GM20431 (cell line): ENCODE results near the gene ALB.
"Not testable (repeated sequence)": the region's sequence is repeated elsewhere in the genome, so short reads cannot be mapped to it uniquely, and the experiment has no call there.

Experiments
- in situ Hi-C: fragments of 300-500 bp; cut with MseI, MboI; formaldehyde crosslinking; loops from one replicate; pipeline ENCODE4 v1.15.0; 2020; ENCODE audit warnings: low sequenced_read_pairs; ENCODE audit not compliant: unreplicated experiment

Gene ALB

DNA sequence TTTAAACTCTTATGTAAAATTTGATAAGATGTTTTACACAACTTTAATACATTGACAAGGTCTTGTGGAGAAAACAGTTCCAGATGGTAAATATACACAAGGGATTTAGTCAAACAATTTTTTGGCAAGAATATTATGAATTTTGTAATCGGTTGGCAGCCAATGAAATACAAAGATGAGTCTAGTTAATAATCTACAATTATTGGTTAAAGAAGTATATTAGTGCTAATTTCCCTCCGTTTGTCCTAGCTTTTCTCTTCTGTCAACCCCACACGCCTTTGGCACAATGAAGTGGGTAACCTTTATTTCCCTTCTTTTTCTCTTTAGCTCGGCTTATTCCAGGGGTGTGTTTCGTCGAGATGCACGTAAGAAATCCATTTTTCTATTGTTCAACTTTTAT lies at the start of gene ALB:
Gene ALB (plus strand): TSS at position 246 of the 400 bp plus-strand sequence. CDS start 41 bp downstream, at position 287.
- in situ Hi-C loops = no loop called here

DNA sequence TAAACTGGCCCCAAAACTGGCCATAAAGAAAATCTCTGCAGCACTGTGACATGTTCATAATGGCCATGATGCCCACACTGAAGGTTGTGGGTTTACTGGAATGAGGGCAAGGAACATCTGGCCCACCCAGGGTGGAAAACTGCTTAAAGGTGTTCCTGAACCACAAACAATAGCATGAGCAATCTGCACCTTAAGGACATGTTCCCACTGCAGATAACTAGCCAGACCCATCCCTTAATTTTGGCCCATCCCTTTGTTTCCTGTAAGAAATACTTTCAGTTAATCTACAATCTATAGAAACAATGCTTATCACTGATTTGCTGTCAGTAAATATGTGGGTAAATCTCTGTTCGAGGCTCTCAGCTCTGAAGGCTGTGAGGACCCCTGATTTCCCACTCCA lies 46.9 kb upstream of the ALB start:
- in situ Hi-C loops = not testable (repeated sequence)

DNA sequence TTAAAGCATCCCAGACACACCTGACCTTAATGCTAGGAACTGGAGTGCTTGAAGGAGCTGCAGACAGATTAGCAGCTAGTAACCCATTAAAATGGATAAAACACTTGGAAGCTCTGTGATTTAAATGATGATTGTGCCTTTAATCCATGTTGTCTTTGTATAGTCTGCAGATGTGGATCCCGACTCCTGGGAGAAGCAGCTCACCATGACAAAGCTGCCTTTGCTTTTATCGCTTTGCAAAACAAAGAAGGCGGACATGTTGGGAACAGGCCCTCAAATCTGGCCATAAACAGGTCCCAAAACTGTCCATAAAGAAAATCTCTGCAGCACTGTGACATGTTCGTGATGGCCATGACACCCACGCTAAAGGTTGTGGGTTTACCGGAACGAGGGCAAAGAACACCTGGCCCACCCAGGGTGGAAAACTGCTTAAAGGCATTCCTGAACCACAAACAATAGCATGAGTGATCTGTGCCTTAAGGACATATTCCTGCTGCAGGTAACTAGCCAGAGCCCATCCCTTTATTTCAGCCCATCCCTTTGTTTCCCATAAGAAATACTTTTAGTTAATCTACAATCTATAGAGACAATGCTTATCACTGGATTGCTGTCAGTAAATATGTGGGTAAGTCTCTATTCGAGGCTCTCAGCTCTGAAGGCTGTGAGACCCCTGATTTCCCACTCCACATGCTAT lies 34.4 kb upstream of the ALB start:
- in situ Hi-C loops = not testable (repeated sequence)

DNA sequence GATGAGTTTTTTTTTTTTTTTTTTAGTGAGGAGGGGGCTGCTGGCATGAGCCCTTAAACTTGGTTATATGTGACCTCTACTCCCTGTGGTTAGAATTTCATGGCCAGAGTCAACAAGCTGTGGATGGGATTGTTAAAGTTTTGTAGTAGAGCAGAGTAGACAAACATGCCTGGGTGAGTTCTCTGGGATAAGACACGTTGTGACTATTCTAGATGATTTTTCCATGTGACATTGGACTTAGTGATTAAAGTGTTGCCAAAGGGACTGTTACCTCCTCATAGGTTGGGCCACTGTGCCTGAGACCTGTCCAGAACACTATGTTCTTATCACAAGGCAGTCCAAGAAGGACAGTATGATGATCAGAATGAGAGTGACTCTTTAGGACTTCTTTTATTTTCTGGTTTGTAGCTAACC lies 28.8 kb upstream of the ALB start:
- in situ Hi-C loops = no loop called here

DNA sequence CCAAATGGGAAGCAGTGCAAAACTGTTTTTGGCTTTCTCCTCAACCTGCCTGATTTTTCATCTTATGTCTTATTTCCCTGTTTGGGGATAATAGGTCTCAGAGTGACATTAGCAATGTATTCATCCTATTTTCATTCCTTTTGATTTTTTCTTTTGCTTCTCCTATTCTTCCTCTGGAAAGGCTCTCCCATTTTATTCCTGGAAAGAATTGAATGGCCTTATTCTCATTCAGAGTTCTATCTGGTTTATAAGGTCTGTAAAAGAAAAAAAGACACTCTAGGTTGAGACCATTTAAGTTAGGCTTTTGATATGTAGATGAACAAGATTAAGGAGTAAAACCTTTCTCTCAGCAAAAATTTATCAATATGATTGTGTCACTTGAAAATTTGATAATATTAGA lies 27.8 kb upstream of the ALB start:
- in situ Hi-C loops = no loop called here

DNA sequence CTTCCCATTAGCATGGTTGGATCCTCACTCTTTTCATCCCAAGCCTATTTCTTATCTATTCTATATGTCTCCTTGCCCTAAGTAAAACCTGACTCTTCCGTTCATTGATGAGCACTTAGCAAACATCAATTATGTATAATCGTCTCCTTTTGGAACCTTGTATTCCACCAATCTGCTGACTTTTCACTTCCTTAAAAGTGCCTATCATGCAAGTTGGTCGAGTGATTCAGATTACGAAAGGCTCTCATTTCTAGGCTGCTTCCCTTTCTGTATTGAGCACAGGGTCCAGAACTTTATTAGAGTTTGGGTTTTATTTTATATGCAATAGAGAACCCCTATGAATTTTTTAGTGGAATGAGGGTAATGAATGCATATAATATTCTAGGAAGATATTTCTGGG lies 27.1 kb upstream of the ALB start:
- in situ Hi-C loops = no loop called here

DNA sequence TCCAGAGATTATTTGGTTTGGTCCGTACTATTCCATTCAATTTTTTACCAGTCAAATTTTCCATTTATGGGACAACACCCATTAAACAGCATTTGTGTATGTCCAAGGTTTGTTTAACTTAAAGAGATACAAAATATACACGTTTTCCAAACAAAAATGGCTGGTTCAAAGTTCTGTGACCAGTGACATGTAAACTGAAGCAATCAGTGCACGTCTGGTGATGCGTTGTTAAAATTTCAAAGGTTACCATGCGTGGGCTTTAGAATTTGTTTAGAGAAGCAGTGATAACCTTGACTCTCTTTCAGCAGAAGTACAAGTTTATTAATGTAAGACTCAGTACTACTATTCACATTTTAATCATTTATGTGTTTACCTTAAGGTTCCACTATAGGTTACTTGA lies 25.2 kb upstream of the ALB start:
- in situ Hi-C loops = no loop called here

DNA sequence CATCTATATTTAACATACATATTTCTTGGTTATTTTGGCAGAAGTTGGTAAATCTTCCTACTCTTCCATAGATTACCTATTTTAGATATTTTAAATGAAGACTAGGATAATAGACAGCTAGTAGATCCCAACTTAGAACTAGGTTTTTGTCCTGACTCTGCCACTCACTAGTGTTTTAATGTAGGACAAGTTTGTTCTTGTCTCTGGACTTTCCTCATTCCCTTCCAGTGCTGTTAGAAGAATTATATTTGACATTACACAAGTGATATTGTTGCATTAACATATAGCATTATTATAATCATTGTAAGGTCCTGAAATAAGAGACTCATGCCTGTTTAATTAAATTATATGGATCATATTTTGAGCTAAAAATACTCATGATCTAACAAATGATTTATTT lies 24.1 kb upstream of the ALB start:
- in situ Hi-C loops = no loop called here

DNA sequence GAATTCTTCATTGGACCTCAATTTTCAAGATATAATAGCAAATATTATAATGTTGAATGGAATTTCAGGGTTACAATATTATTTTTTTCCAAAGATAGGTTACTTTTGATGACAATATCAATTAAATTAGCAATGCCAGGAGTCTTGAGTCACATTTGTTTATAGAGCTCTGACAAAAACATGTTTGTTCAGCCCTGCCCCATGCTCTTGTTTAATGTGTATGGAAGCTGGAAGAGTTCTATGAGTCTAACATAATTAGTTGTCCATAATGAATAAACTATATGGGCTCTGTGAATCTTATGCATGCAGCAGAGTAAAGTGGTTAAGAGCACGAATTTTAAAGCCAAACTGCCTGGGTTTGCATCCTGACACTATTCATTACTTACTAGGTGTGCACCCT lies 22.9 kb upstream of the ALB start:
- in situ Hi-C loops = no loop called here

DNA sequence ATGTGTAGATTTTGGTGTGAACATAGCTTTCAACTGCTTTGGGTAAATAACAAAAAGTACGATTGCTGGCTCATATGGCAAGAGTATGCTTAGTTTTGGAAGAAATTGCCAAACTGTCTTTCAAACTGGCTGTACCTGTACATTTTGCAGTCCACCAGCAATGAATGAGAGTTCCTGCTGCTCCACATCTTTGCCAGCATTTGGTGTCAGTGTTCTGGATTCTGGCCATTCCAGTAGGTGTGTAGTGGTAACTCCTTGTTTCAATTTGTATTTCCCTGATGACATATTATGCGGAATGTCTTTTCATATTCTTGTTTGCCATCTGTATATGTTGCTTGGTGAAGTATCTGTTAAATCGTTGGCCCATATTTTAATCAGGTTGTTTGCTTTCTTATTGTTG lies 20.6 kb upstream of the ALB start:
- in situ Hi-C loops = no loop called here

DNA sequence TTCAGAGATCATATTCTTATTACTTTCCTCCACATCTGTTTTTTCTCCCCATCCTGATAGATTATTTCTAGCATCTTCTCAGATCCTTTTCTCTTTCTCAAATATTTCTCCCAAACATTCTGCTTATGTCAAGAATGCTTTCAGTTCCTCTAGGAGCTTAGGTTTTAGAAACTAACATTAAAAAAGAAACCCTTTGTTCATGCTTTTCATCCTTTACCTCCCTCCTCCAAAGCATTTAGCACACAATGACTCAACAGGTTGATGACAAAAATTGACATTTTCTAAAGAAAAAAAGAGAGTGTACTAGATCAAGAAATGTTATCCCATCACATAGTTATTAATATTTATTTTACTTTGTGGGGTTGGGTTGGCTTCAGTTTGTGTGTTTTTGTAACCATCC lies 16.5 kb upstream of the ALB start:
- in situ Hi-C loops = no loop called here

DNA sequence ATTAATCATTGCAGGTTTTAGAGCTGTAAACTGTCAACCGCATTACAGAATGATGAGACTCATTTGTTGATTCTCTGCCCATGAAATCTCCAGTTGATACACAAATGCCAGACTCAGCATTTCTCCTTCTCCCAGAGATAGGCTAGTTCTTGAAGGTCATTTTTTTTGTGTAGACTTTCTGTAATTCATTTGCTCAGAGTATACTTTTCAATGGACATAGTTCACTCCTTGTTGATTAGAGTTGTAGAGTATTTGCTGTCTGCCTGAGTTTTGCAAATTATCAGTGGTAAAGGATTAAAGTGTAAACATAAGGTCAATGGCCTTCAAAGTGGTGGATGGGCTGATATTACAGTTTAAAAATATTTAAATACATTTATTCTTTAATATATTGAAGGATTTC lies 15.2 kb upstream of the ALB start:
- in situ Hi-C loops = no loop called here

DNA sequence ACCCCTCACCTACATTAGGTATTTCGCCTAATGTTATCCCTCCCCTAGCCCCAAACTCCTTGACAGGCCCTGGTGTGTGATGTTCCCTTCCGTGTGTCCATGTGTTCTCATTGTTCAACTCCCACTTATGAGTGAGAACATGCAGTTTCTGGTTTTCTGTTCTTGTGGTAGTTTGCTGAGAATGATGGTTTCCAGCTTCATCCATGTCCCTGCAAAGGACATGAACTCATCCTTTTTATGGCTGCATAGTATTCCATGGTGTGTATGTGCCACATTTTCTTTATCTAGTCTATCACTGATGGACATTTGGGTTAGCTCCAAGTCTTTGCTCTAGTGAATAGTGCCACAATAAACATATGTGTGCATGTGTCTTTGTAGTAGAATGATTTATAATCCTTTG lies 14.4 kb upstream of the ALB start:
- in situ Hi-C loops = not testable (repeated sequence)

DNA sequence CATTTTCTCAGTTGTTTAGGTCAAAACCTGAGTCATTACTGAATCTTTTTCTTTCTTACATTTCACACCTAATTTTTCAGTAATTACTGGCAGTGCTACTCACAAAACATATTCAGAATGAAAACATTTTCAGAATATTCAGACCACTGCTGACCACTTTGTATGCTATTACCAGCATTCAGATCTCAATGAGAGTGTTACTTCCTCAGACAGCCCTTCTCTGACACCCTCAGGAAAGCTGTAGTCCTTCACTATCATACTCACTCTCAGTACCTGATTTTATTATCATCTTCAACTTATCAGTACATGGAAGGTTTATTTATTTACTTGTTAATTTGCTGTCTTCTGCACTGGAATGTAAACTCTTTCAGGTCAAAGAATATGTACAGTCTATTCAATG lies 12.3 kb upstream of the ALB start:
- in situ Hi-C loops = no loop called here

DNA sequence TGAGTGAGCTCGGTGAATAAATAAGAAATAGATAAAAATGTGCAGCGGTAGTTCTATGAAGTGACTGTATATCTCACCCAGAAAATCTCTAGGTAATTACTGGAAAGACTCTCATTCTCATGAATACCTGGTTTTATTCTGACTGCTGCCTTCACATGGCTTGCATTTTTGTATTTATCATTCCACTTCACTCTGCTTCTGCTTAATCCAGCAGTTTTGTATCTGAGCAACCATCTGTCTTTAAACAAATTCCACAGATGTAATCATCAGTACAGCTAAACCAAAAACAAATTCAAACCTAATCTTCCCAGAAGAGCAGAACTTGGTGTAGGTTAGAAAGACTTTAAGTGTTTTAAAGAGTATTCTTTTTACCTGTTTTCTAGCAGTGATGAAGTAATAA lies 11.2 kb upstream of the ALB start:
- in situ Hi-C loops = no loop called here

DNA sequence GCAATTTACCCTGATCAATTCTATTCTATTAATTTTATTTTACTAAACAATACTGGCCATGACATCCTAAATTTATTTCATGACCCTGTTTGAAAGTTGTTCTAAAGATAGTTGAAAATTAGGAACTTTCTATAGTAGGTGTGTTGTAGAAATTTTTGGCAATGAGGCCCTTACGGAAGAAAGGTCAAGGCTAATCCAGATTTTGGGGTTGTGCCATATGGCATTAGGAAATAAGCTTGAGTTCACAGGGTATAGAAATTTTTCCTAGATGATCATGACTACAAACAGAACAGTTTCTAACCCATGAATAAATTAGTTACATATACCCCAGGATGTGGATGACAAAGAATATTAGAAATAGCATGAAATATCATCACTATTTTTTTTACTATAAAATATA lies 7.8 kb upstream of the ALB start:
- in situ Hi-C loops = no loop called here

DNA sequence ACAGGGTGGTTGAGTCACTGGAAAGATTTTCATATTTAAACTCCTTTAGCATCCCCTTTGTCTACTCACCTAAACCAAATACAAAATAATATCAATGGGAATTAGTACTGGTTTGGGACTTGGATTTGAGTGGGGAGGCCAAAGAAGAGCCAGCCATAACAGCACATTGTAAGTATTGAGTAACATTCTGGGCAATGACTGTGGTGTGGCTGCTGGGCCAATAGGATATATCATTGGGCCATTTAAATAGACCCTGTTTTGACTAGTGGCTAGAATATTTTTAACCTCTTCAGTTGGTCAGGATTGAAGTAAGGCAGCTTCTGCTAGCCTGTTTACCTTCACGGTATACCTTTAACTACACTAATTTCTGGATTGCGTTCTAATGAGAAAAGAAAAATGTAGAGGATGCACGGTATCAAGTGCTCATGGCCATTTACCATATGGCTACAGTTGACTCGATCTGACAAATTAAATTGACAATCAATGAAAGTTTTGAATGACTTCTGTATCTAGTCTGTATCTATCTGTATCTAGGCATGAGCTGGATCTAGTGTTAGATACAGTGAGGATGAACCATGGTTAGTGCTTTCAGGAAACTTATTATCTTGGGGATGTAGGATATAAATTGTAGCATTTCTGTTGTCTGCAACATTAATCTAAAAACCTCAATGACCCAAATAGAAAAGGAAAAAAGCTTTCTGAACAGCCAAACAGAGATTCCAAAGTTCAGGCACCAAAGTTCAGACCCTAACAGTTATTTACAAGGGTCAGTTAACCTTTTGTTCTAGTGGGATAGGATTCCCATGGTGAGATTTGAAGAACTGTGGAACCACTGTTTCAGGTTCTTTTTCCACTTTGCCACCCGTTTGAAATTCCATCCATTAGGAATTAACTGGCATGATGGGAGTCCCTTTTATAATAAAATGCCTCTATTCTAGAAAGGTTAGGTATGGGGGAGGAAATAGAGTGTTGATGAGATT lies 6.8 kb upstream of the ALB start:
- in situ Hi-C loops = no loop called here

DNA sequence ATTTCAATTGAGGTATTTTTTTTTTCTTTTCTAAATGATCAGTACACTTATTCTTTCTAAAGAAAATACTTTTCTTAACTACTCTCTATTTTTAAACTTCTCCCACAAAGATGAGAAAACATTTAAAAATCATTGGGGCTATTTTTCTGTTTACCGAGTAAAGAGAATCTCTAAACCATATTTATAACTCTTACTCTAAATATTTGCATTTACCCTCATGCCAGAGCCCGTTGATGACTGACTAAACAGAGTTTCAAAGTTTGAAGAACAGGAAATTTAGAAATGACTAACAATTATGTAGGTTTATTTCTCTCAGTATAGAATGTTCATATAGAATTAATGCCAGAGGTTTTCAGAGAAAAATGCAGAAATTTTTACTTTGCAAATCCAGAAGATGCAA lies 2.7 kb upstream of the ALB start:
- in situ Hi-C loops = no loop called here

DNA sequence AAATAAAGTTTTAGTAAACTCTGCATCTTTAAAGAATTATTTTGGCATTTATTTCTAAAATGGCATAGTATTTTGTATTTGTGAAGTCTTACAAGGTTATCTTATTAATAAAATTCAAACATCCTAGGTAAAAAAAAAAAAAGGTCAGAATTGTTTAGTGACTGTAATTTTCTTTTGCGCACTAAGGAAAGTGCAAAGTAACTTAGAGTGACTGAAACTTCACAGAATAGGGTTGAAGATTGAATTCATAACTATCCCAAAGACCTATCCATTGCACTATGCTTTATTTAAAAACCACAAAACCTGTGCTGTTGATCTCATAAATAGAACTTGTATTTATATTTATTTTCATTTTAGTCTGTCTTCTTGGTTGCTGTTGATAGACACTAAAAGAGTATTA lies 370 bp downstream of the ALB start:
- in situ Hi-C loops = no loop called here

DNA sequence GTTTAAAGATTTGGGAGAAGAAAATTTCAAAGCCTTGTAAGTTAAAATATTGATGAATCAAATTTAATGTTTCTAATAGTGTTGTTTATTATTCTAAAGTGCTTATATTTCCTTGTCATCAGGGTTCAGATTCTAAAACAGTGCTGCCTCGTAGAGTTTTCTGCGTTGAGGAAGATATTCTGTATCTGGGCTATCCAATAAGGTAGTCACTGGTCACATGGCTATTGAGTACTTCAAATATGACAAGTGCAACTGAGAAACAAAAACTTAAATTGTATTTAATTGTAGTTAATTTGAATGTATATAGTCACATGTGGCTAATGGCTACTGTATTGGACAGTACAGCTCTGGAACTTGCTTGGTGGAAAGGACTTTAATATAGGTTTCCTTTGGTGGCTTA lies 1.1 kb downstream of the ALB start:
- in situ Hi-C loops = no loop called here

DNA sequence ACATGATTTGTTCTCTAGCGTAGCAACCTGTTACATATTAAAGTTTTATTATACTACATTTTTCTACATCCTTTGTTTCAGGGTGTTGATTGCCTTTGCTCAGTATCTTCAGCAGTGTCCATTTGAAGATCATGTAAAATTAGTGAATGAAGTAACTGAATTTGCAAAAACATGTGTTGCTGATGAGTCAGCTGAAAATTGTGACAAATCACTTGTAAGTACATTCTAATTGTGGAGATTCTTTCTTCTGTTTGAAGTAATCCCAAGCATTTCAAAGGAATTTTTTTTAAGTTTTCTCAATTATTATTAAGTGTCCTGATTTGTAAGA lies 2.4 kb downstream of the ALB start:
- in situ Hi-C loops = no loop called here

DNA sequence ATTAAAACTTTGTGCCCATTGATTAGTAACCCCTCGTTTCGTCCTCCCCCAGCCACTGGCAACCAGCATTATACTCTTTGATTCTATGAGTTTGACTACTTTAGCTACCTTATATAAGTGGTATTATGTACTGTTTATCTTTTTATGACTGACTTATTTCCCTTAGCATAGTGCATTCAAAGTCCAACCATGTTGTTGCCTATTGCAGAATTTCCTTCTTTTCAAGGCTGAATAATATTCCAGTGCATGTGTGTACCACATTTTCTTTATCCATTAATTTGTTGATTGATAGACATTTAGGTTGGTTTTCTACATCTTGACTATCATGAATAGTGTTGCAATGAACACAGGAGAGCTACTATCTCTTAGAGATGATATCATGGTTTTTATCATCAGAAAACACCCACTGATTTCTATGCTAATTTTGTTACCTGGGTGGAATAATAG lies 3.2 kb downstream of the ALB start:
- in situ Hi-C loops = no loop called here
